Activated T-cell treated with anti-CD3 and anti-CD28 coated beads for 24 hours (primary cell): ENCODE measurements around the gene CD276.
"Not testable (repeated sequence)": the region's sequence is repeated elsewhere in the genome, so short reads cannot be mapped to it uniquely, and the experiment has no call there.

ENCODE experiments used
- DNase-seq: peaks from one replicate; pipeline ENCODE4 v3.0.0-alpha.2; 2020; ENCODE audit warnings: low read depth

Gene CD276

DNA sequence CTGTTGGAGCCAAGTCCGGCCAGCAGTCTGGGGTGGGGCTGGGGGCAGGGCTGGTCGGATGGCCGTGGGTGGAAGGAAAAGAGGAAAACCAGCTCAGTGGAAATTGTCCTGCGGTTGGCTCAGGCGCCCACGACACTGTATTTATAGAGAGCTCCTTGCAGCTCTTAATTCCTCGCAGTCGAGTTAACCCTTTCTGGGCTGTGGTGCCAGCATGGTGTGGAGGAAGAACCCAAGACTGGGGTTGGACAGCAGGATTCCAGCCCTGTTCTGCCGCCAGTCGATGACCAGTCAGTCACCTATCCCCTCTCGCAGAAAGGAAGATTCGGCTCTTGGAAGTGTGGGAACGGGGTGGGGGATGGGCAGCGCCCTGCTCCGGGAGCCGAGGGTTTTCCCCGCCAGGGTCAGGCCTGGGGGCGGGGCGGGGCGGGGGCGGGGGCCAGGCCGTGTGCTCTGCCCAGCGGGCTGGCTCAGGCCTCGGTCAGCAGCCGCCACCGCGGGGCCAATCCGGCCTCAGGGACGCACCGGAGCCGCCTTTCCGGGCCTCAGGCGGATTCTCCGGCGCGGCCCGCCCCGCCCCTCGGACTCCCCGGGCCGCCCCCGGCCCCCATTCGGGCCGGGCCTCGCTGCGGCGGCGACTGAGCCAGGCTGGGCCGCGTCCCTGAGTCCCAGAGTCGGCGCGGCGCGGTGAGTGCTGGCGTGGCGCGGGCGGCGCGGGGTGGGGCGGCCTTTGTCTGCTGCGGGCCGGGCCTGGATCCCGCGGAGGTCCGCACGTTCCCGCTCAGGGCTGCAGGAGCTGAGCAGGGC is at the start of gene CD276:
Gene CD276, plus strand, starts transcription at position 607 of the 804 bp plus-strand sequence. CDS start 15,257 bp downstream, outside the sequence.
- DNase-seq = no peak

DNA sequence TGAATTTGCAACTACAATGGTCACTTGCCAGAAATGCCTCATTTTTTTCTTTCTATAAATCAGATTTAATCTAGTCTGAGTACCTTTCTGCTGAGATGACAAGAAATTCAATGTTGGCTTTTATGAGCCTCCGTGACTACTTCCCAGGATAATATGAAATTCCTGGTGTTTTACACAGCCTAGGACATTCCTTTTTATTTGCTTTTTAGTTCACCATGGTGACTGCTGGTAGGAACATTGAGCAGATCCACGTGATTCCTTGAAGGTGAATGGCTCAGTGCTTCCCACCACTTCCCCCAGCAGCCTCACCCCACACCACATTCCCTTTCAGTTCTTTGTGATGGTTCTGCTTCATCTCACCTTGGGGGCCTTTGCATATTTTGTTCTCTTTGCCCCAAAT is 46.7 kb upstream of the CD276 start:
- DNase-seq = no peak

DNA sequence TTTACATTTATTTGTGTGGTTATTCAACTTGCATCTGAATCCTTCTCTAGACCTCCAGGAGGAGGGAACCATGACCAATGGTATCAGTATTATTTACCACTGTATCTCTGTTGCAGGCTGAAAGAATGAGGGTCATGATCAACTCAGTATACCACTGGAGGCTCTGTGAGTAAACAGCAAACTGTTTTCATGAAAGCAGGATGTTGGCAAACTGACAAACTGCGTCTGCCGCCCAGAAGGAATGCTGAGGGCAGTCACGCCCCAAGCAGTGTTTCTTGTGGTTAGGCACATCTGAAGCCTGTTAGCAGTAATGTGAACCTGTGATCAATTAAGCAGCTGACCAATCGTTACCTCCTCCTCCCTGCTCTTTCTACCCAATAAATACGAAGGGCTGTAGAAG is 44.7 kb upstream of the CD276 start:
- DNase-seq = not testable (repeated sequence)

DNA sequence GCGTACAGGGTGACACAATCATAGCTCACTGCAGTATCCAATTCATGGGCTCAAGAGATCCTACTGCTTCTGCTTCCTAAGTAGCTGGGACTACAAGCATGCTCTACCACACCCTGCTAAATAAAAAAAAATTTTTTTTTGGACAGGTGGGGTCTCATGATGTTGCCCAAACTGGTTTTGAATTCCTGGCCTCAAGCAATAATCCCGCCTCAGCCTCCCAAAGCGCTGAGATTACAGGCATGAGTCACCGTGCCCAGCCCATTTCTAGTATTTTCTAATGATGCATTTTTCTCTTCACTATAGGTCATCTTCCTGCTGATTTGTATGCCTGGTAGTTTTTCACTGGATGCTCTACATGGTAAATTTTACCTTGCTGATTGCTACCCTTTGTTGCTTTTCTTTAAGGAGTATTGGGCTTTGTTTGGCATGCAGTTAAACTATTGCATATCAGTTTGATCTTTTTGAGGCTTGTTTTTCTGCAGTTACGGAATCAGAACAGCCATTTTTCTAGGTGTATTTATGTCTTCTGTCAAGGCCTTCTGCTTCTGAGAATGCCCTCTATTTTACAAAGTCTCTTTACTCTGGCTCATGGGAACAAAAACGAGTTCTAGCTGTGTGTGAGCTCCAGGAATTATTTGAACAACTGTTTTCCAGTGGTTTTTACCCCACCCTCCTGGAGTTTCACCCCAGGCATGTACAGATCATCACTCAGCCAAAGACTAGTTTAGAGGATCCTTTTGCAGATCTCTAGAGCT is 36.7 kb upstream of the CD276 start:
- DNase-seq = no peak

DNA sequence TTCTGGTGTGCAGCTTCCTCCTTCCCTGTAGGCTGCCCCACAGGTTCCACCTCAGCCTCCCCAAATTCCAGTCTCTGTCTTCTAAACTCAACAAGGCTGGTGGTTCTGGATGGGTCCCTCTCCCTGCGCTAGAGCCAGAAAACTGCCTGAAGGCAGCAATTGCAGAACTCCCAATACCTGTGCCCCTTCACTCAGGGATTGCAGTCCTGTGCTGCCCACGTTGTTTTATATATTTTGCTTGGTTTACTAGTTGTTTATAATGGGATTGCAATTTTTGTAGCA is 36.2 kb upstream of the CD276 start:
- no peak for DNase-seq

DNA sequence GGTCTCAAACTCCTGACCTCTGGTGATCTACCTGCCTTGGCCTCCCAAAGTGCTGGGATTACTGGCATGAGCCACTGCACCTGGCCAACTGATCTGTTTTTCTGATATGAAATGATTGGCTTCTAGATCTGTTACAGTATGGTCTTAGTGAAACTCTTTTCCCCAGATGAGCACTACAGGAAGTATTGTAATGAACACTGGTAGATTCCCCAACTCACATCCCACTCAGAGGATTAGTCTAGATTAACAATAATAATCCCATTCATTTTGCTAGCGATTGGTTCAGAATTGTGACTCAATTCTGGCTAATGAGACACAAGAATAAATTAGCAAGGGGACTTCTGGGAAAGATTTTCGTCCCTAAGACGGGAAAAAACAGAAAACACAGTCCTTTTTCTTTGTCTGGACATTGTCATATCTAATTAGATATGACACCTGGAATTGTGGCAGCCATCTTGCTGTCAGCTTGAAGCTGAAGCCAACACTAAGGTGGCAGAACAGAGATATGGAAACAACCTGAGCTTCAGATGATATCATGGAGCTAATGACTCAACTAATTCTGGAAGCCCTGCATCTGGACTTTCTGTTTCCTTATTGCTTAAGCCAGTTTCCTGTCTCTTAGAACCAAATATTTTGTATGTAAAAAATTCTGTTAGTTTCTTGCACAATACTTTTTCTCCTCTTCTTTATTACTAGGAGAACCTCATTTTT is 33.6 kb upstream of the CD276 start:
- DNase-seq = no peak

DNA sequence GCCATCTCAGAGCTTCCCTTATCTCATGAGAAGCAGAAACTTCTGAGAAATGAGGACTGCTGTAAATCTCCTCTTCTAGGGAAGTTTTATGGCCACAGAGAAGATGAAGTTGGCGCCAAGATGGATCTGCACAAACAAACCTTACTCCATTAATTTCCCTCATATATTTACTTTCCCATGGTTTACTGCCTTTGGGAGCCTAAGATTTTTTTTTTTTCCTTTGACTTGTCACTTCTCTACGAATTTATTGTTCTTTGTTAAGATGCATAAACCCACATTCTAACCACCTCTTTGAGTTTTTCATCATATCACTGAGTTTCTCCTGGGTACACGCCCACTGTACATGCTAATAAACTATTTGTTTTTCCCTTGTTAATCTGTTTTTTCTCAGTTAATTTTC is 29.5 kb upstream of the CD276 start:
- no peak for DNase-seq

DNA sequence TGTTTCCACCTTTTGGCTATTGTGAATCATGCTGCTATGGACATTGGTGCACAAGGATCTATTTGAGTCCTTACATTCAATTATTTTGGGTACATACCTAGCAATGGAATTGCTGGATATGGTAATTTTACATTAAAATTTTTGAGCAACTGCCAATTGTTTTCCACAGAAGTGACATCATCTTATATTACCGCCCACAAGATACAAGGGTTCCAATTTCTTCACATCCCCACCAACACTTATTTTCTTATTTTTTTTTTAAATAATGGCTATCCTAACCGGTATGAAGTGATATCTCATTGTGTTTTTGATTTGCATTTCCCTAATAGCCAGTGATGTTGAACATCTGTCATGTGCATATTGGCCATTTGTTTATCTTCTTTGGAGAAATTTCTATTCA is 28.5 kb upstream of the CD276 start:
- no peak for DNase-seq

DNA sequence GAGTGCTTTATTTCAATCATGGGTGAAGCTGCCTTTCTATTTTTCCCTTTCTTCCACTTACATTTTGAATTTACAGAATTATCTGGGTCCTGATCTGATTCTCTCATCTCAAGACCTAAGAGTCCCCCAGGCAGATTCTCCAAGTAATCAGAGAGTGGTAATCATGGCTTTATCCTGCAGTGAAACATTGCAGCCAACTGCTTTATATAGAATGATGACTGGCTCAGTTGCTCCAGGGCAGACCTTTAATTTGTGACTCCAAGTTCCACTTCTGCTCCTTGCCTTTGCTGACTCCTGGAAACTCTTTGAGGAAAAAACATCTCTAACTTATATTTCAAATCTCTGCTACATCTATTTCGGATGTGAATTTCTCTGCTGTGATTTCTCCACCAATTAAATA is 25.5 kb upstream of the CD276 start:
- no peak for DNase-seq

DNA sequence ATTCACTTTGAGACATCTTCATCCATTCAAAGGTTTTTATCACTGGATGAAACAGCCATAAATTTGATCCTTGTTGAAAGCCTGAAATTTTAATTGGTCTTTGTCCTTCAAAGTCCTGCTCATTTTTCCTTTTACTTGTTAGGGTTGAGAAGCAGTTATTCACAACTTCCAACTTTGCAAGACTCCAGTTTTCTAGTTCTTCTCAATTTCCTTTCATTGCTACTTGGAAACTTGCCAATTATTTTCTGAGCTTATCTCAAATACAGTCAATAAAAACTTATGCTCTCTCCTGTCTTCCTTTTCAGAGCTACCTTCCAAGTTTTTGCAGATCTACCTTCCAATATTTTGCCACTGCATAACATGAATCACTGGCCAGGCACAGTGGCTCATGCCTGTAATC is 23.7 kb upstream of the CD276 start:
- DNase-seq = no peak

DNA sequence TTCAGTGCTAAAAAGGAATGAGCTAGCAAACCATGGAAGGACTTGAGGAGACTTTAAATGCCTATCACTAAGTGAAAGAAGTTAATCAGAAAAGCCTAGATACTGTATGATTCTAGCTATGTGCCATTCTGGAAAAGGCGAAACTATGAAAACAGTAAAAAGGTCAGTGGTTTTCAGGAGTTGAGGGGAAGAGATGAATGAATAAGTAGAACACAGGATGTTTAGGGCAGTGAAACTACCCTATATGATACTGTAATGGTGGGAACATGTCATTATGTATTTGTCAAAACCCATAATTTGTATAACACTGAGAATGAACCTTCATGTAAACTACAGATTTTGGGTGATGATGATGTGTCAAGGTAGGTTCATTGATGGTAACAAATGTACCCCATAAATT is 9.6 kb upstream of the CD276 start:
- DNase-seq = no peak

DNA sequence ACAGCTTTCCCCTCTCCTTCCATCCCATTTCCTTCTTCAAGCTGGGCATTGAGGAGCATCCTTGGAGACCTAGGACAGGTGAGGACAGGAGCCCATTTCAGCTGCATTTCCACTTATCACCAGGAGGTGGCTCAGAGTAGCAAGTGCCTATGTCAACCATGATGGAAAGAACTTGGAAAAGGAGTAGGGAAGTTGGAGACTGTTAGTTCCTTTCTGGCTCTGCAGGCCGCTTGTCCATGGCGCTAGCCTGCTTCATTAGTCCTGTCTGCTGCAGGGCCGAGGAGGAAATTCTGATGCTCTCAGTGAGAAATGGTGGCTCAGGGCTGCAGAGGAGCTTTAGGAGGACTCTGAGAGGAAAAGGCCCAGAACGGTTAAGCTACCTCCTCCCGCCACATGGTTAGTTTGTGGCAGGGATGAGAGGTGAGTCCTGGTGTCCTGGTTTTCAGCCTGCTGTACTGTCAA is 7.0 kb upstream of the CD276 start:
- peak; percentile 26 for DNase-seq

DNA sequence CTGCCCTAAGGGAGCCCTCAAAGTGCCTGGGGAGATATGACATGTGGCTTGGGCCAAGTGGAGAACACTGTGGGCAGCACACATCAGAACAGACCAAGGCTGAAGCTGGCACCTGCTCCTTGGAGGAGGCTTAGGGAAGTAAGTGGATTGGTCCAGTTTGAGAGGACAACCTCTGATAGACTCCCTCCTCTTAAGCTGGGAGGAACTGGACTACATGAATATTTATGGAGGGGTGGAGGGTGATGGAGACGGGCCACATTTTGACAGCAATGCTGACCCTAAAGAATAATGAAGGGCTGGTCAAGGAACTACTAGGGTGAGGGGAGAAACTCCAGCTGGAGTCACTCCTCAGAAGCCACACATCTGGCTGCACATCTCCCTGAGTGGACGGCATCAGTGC is 6.5 kb upstream of the CD276 start:
- no peak for DNase-seq

DNA sequence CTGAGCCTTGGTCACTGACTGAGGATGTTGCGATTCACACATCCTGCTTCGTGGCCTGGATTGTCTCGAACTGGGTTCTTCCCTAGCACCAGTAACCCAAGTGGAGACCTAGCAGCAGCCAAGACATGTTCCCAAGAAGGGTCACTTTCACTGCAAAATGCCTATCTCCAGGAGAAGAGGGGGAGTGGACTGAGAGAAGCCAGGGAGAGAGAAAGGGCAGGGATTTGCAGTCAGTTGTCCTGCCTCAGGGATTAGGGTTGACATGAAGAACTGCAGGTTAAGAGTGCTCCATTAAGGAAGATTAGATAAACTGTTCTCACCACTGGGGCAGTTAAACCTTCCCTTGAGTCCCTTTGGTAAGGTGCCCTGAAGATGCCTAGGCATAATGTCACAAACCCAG is 5.7 kb upstream of the CD276 start:
- no peak for DNase-seq

DNA sequence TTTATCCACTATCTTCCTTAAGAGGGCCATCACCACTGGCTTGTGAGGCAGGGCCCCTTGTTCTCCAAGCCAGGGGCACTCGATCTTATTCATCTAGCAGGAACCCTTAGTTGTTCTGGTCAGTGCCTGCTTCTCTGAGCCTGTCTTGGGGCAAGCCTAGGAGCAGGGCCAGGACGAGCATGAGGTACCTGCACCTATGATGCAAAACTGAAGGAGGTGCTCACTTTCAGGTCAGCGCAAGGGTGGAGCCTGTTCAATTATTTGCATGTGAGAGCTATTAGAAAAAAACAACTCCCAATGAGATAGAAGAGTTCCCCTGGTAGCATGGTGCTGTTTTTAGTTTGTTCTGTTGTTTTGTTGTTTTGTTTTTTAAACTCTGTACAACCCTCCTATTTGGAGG is 5.0 kb upstream of the CD276 start:
- DNase-seq = no peak

DNA sequence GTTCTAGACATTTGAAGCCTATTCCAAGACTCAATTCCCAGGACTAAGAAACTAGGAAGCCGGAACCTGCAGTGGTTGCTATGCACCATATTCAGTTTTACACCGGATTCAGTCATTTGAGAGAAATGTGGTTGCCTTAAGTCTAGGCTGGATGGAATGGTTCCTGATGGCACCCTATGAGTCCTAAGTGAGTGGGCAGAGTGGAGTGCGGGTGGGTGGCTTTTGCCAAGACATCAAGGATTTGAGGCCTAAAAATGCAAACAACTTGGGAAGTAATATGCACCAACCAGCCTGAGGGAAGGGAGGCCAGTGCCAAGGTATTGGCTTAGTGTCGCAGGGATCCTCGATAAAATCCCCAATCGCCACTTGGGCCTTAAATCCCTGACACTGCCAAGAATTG is 4.2 kb upstream of the CD276 start:
- DNase-seq = no peak

DNA sequence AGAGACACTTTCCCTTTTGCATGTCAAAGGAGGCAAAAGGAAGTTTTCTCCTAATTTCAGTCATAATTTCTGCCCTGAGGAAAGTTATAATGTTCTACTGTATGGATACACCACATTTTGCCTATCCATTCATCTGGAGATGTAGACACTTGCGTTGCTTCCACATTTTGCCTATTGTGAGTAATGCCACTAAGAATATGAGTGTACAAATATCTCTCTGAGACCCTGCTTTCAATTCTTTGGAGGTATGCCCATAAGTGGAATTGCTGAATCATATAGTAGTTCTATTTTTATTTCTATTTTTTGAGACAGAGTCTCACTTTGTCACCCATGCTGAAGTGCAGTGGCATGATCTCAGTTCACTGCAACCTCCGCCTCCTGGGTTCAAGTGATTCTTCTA is 3.6 kb upstream of the CD276 start:
- no peak for DNase-seq

DNA sequence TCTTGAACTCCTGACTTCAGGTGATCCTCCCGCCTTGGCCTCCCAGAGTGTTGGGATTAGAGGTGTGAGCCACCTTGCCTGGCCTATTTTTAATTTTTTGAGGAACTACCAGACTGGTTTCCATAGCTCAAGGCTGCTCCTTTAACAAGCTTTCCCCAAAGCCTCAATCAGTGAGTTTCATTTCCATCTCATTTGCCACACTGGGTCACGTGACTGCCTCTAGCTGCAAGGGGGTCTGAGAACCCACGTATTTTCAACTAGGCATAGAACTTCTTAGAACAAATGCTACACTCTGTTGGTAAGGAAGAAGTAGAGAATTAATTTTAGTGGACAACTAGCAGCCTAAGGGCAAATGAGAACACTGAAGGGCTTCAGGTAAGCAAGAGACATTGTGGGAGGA is 3.1 kb upstream of the CD276 start:
- DNase-seq = no peak

DNA sequence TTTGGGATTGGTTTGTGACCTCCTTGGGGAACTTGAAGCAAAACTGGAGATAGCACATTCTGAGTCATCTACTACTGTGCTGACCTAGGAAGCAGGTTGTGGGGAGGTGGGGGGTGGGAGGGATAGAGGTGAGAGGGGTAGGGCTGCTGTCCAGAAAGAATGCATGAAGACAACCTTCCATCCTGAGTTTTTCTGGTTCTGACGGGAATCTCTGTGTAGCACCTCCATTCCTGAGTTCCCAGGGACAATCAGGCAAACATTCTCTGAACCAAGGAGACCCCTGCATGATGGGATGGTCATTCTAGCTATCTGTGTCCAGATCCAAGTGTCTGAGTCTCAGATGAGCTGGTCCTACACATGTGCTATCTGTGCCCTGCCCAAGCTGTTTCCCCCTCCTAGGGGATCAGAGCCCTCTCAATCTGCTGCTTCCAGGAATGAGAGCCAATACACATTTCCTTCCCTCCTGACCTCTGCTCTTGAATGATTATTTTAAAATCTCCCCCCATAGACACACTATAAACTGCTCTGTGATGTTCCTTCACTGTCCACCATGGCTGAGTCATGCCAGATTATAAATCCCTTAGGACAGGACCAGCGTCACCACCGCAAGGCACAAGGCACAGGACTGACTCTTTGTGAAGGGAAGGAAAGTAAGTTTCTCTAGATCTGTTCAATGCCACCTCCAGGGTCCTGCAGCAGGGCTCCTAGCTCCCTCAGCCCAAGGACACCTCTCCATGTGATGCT is 2.2 kb upstream of the CD276 start:
- DNase-seq = no peak

DNA sequence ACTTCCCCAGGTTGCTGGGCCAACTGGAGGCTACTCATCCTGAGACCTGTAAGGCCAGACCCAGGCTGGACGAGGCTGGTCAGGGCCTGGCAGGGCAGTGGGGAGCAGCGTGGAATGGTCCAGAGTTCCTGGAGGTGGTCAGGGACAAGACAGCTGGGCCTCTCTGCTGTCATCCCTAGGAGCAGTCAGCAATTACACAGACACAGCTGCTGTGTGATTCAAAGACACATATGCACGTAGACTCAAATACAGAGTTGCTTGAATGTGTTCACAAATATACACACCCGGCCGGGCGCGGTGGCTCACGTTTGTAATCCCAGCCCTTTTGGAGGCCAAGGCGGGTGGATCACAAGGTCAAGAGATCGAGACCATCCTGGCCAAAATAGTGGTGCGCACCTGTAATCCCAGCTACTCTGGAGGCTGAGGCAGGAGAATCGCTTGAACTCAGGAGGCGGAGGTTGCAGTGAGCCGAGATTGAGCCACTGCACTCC is 1.5 kb upstream of the CD276 start:
- DNase-seq = no peak

DNA sequence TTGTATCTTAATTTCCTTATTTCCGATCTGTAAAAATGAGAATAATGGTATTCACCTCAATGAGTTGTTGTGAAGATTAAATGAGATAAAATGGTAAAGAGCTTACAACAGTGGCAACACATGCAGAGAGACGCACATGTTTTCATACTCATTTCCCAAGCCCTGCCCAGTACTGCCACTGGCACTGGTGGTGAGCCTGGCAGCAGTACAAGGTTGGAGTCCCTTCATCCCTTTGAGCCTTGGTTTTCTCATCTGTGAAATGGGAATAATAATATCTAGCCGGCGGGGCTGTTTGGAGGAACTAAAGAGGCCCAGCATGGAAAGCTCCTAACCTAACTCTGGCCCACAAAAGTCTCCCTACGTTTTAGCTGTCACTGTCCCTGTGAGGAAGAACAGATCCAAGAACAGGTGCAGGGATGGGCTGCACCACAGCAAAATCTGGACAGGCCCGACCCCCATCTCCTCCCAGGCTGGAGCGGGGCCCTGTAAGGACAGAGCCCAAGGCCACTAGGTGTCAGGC is 866 bp upstream of the CD276 start:
- no peak for DNase-seq
